HCT116 (cell line): ENCODE data around the gene FER. TPM values are rescaled to one million over a fixed set of nuclear protein-coding genes. Genes with fewer than 3 reads are reported as not detected.

Source experiments
- ATAC-seq: fragments of 200-7000 bp; cut with Tn5 transposase; 2 replicates; pipeline ENCODE4 v1.9.1; 2020; ENCODE audit warnings: mild to moderate bottlenecking, moderate library complexity
- BruUV-seq: library from RNA; stranded (reverse); fragments of 400-500 nt; replicated peaks from 2 replicates; lab custom pipeline; 2021; lab: Mats Ljungman, UMichigan
- CTCF ChIA-PET: fragments of 300-600 bp; sonication (Branson Sonifier 250); formaldehyde crosslinking; loops from one replicate; lab custom pipeline; 2021; ENCODE audit warnings: antibody characterized with exemption; lab: Charles Lee
- POLR2A ChIA-PET: fragments of 300-600, 350-600 bp; sonication (Branson Sonifier 250); formaldehyde crosslinking; loops from one replicate; lab custom pipeline; 2021; ENCODE audit warnings: antibody characterized with exemption; lab: Charles Lee
- RAD21 ChIA-PET, 2 experiments: fragments of 300-600 bp; sonication (Branson Sonifier 250); formaldehyde crosslinking; loops; one replicate each; lab custom pipeline; 2023; ENCODE audit warnings: low total read pairs in 2 of 2; ENCODE audit not compliant: uncharacterized antibody in 2 of 2, unreplicated experiment in 2 of 2, low non-redundant PET in 1 of 2; lab: Charles Lee
- DNase-seq: peaks from one replicate; pipeline ENCODE4 v3.0.0-alpha.2; 2010; ENCODE audit warnings: low read depth, low spot score
- H2AFZ ChIP-seq: fragments of 200-600 bp; shearing (Covaris generic), sonication (generic); 2 replicates; pipeline ENCODE4 v1.6.1; 2017; ENCODE audit warnings: low read depth, mixed run types, mixed read lengths, antibody characterized with exemption, low read length; ENCODE audit not compliant: poor library complexity, severe bottlenecking
- H3K27ac ChIP-seq: 2 replicates; pipeline ENCODE4 v1.5.1; 2012; ENCODE audit warnings: low read depth, low read length
- H3K27me3 ChIP-seq: fragments of 200-600 bp; sonication (generic); 2 replicates; pipeline ENCODE4 v1.6.1; 2016; ENCODE audit warnings: mixed run types, low read length, mixed read lengths; ENCODE audit not compliant: insufficient read depth
- H3K36me3 ChIP-seq, 2 experiments: fragments of 200-500 bp in 1 of 2; fragments of 200-600 bp in 1 of 2; sonication (Bioruptor generic) in 1 of 2; sonication (generic) in 1 of 2; 2 replicates each; pipeline versions ENCODE4 v1.5.1 to v1.6.1; 2014 to 2016; ENCODE audit warnings: low read length in 2 of 2, inconsistent platforms in 1 of 2, mixed read lengths in 1 of 2, mixed run types in 1 of 2; ENCODE audit not compliant: insufficient read depth in 2 of 2, control insufficient read depth in 1 of 2
- H3K4me1 ChIP-seq, 2 experiments: fragments of 200-600 bp in 1 of 2; sonication (generic) in 1 of 2; 2 replicates each; pipeline versions ENCODE4 v1.5.1 to v1.6.1; 2012 to 2017; ENCODE audit warnings: low read length in 2 of 2, inconsistent platforms in 1 of 2, mild to moderate bottlenecking in 1 of 2, mixed read lengths in 1 of 2, mixed run types in 1 of 2, moderate library complexity in 1 of 2; ENCODE audit not compliant: insufficient read depth in 2 of 2, control insufficient read depth in 1 of 2
- H3K4me2 ChIP-seq: fragments of 200-600 bp; sonication (generic); 2 replicates; pipeline ENCODE4 v1.6.1; 2017; ENCODE audit warnings: mixed run types, low read length, mixed read lengths
- H3K4me3 ChIP-seq, 2 experiments: fragments of 200-600 bp in 1 of 2; sonication (generic) in 1 of 2; replicated peaks in 1 of 2; 2 replicates each; pipeline ENCODE4 v1.5.1; 2011 to 2016; ENCODE audit warnings: low read length in 2 of 2, control low read depth in 1 of 2, low read depth in 1 of 2, mild to moderate bottlenecking in 1 of 2, mixed read lengths in 1 of 2, mixed run types in 1 of 2
- H3K79me2 ChIP-seq: fragments of 200-600 bp; sonication (generic); 2 replicates; pipeline ENCODE4 v1.6.1; 2017; ENCODE audit warnings: mild to moderate bottlenecking, mixed run types, low read length, moderate library complexity, mixed read lengths; ENCODE audit not compliant: insufficient read depth
- H3K9ac ChIP-seq: fragments of 200-600 bp; sonication (generic); 2 replicates; pipeline ENCODE4 v1.6.1; 2016; ENCODE audit warnings: low read length, mixed read lengths
- H3K9me2 ChIP-seq: fragments of 200-600 bp; sonication (generic), shearing (Covaris generic); 2 replicates; pipeline ENCODE4 v1.6.1; 2017; ENCODE audit warnings: mixed run types, mild to moderate bottlenecking, moderate library complexity; ENCODE audit not compliant: insufficient read depth
- H3K9me3 ChIP-seq, 2 experiments: fragments of 200-500 bp in 1 of 2; fragments of 200-600 bp in 1 of 2; sonication (Bioruptor generic) in 1 of 2; sonication (generic) in 1 of 2; 2 replicates each; pipeline ENCODE4 v1.6.1; 2014 to 2017; ENCODE audit warnings: low read length in 2 of 2, mixed read lengths in 2 of 2, inconsistent platforms in 1 of 2, low read depth in 1 of 2, mild to moderate bottlenecking in 1 of 2, mixed run types in 1 of 2, moderate library complexity in 1 of 2; ENCODE audit not compliant: control insufficient read depth in 1 of 2, insufficient read depth in 1 of 2
- H4K20me1 ChIP-seq: fragments of 200-600 bp; sonication (generic), shearing (Covaris generic); 2 replicates; pipeline ENCODE4 v1.6.1; 2017; ENCODE audit warnings: mixed run types, mild to moderate bottlenecking, moderate library complexity; ENCODE audit not compliant: insufficient read depth
- CBX3 ChIP-seq: IDR thresholded peaks from 2 replicates; pipeline ENCODE4 v1.6.1; 2012; ENCODE audit warnings: low read depth
- CEBPB ChIP-seq: IDR thresholded peaks from 2 replicates; pipeline ENCODE4 v1.6.1; 2012; ENCODE audit warnings: low read depth
- CTCF ChIP-seq, 3 experiments: fragments of 200-600 bp in 1 of 3; sonication (generic) in 1 of 3; IDR thresholded peaks in 2 of 3; conservative IDR thresholded peaks in 1 of 3; 2 replicates each; pipeline ENCODE4 v1.5.1; 2012 to 2017; ENCODE audit warnings: low read depth in 2 of 3, low read length in 2 of 3, antibody characterized with exemption in 1 of 3, borderline replicate concordance in 1 of 3, control low read depth in 1 of 3, mild to moderate bottlenecking in 1 of 3, mixed read lengths in 1 of 3, mixed run types in 1 of 3, moderate library complexity in 1 of 3; ENCODE audit not compliant: insufficient read depth in 1 of 3
- EGR1 ChIP-seq: IDR thresholded peaks from 2 replicates; pipeline ENCODE4 v1.6.1; 2012; ENCODE audit warnings: low read depth
- EZH2 ChIP-seq: fragments of 200-600 bp; sonication (generic); IDR thresholded peaks from 2 replicates; pipeline ENCODE4 v1.6.1; 2017; ENCODE audit warnings: antibody characterized with exemption, mixed run types
- EZH2phosphoT487 ChIP-seq: fragments of 200-600 bp; IDR thresholded peaks from 2 replicates; pipeline ENCODE4 v1.6.1; 2018; ENCODE audit warnings: antibody characterized with exemption, borderline replicate concordance
- FOSL1 ChIP-seq: IDR thresholded peaks from 2 replicates; pipeline ENCODE4 v1.6.1; 2012; ENCODE audit warnings: low read depth
- JUND ChIP-seq: IDR thresholded peaks from 2 replicates; pipeline ENCODE4 v1.6.1; 2012
- MAX ChIP-seq: IDR thresholded peaks from 2 replicates; pipeline ENCODE4 v1.6.1; 2012
- POLR2A ChIP-seq: IDR thresholded peaks from 2 replicates; pipeline ENCODE4 v1.7.0; 2011; ENCODE audit warnings: borderline replicate concordance; ENCODE audit not compliant: insufficient read depth, insufficient read length; ENCODE audit errors: extremely low read depth
- POLR2AphosphoS5 ChIP-seq: IDR thresholded peaks from 2 replicates; pipeline ENCODE4 v1.6.1; 2011; ENCODE audit warnings: mild to moderate bottlenecking, low read depth, low read length, moderate library complexity
- RAD21 ChIP-seq: IDR thresholded peaks from 2 replicates; pipeline ENCODE4 v1.6.1; 2012; ENCODE audit warnings: low read depth, mild to moderate bottlenecking
- REST ChIP-seq: IDR thresholded peaks from 2 replicates; pipeline ENCODE4 v1.6.1; 2012; ENCODE audit warnings: low read depth
- SIN3A ChIP-seq: IDR thresholded peaks from 2 replicates; pipeline ENCODE4 v1.6.1; 2012; ENCODE audit warnings: low read depth
- SP1 ChIP-seq: IDR thresholded peaks from 2 replicates; pipeline ENCODE4 v1.6.1; 2012; ENCODE audit warnings: low read depth
- SRF ChIP-seq: IDR thresholded peaks from 2 replicates; pipeline ENCODE4 v1.6.1; 2012; ENCODE audit warnings: low read depth
- TCF7L2 ChIP-seq: IDR thresholded peaks from 2 replicates; pipeline ENCODE4 v1.7.0; 2011; ENCODE audit warnings: borderline replicate concordance, inconsistent platforms; ENCODE audit not compliant: insufficient read depth, insufficient read length; ENCODE audit errors: extremely low read depth
- YY1 ChIP-seq: IDR thresholded peaks from 2 replicates; pipeline ENCODE4 v1.6.1; 2011; ENCODE audit warnings: low read length, low read depth, moderate library complexity, mild to moderate bottlenecking; ENCODE audit not compliant: insufficient replicate concordance; ENCODE audit errors: extremely low read depth
- ZBTB33 ChIP-seq: IDR thresholded peaks from 2 replicates; pipeline ENCODE4 v1.6.1; 2011; ENCODE audit warnings: mild to moderate bottlenecking, low read length, moderate library complexity; ENCODE audit not compliant: insufficient replicate concordance; ENCODE audit errors: extremely low read depth
- ZFX ChIP-seq: fragments of 450-650 bp; IDR thresholded peaks from 2 replicates; pipeline ENCODE4 v1.6.1; 2017
- intact Hi-C: fragments of 100-400 bp; cut with micrococcal nuclease; formaldehyde crosslinking; loops from 2 replicates; pipeline ENCODE4 v1.10.0; 2022
- total RNA-seq: library from RNA; stranded (reverse); gene quantifications from one replicate; pipeline ENCODE4 v1.2.1, GENCODE V29; 2021; ENCODE audit not compliant: unreplicated experiment

The FER gene
- total RNA-seq, 1 experiment from 2014 or later: 32.0 TPM

GRCh38 chr5:109199289-109199688 is 451.6 kb downstream of the FER start:
- Histone ChIP-seq H3K4me2 (no peak overlapping the region), H3K27ac (no peak overlapping the region), H3K4me1 (peaks cover 0 to 8% of the 10 kb centered on the region in 2 experiments; a peak in 3 of 4 replicates), H3K9me3 (no peaks in the 10 kb centered on the region), H3K9ac (no peak overlapping the region), H2AFZ (no peak overlapping the region), H3K36me3 (no peaks in the 10 kb centered on the region), H3K4me3 (no peak overlapping the region), H4K20me1 (no peaks in the 10 kb centered on the region)
- ChIA-PET RAD21 (no interaction called here), POLR2A (no interaction called here), CTCF (no interaction called here)
- DNase-seq: no peak
- intact Hi-C loops: no loop called here
- ATAC-seq: no peak
- no TSS peak for BruUV-seq
- TF ChIP-seq CEBPB (no peak), POLR2AphosphoS5 (no peak), POLR2A (no peak), REST (no peak), ZFX (no peak), EZH2 (no peak), JUND (no peak), CTCF (IDR thresholded peaks at IDR 0.05 in 2 of 3, conservative IDR thresholded peaks at IDR 0.05 in 1 of 3; ENCODE audit: borderline replicate concordance in 1 of 3, insufficient read depth in 1 of 3, low read depth in 2 of 3, low read length in 2 of 3) (no peak), ZBTB33 (no peak), RAD21 (no peak), YY1 (no peak), SP1 (no peak), EGR1 (no peak), CBX3 (no peak), SIN3A (no peak), TCF7L2 (no peak), SRF (no peak), FOSL1 (no peak), MAX (no peak), EZH2phosphoT487 (no peak)
- TF ChIP-seq, all 23 proteins: peak for 0
- H3K79me2 ChIP-seq: no peaks in the 10 kb centered on the region
- H3K27me3 ChIP-seq: no peaks in the 10 kb centered on the region
- H3K9me2 ChIP-seq: no peaks in the 10 kb centered on the region
